ENCODE measurements around the gene RBM26. TPM values are rescaled to one million over a fixed set of nuclear protein-coding genes. Genes with fewer than 3 reads are reported as not detected.

Gene RBM26
- total RNA-seq, 1 experiment from 2014 or later: 24.4 TPM

- DNase-seq (ENCODE audit: low read depth): no peak
These were observed 67.7 kb downstream of the RBM26 start for GRCh38 chr13:79338343-79338742.

GRCh38 chr13:79336966-79337365 is 69.1 kb downstream of the RBM26 start:
- DNase-seq (ENCODE audit: low read depth): no peak

- no peak for DNase-seq (ENCODE audit: low read depth)
These were observed 77.5 kb downstream of the RBM26 start for GRCh38 chr13:79328510-79328909.

- no peak for DNase-seq (ENCODE audit: low read depth)
These were observed 85.6 kb downstream of the RBM26 start for GRCh38 chr13:79320433-79320832.

- no peak for DNase-seq (ENCODE audit: low read depth)
These were observed 87.4 kb downstream of the RBM26 start for GRCh38 chr13:79318664-79319063.

- DNase-seq (ENCODE audit: low read depth): no peak
These were observed 88.2 kb downstream of the RBM26 start for GRCh38 chr13:79317856-79318255.

- DNase-seq (ENCODE audit: low read depth): no peak
These were observed 91.4 kb downstream of the RBM26 start for GRCh38 chr13:79314652-79315051.

- DNase-seq (ENCODE audit: low read depth): no peak
These were observed 93.7 kb downstream of the RBM26 start for GRCh38 chr13:79312340-79312855.

- no peak for DNase-seq (ENCODE audit: low read depth)
These were observed 94.7 kb downstream of the RBM26 start for GRCh38 chr13:79311386-79311785.

- no peak for DNase-seq (ENCODE audit: low read depth)
These were observed 96.4 kb downstream of the RBM26 start for GRCh38 chr13:79309690-79310089.

- peak; percentile 38 for DNase-seq (ENCODE audit: low read depth)
These were observed 98.2 kb downstream of the RBM26 start for GRCh38 chr13:79307866-79308298.

GRCh38 chr13:79307433-79307861 is 98.6 kb downstream of the RBM26 start:
- peak; percentile 0 for DNase-seq (ENCODE audit: low read depth)

- no peak for DNase-seq (ENCODE audit: low read depth)
These were observed 99.4 kb downstream of the RBM26 start for GRCh38 chr13:79306650-79307049.

- no peak for DNase-seq (ENCODE audit: low read depth)
These were observed 108.9 kb downstream of the RBM26 start for GRCh38 chr13:79297128-79297527.

- peak; percentile 2 for DNase-seq (ENCODE audit: low read depth)
These were observed 109.9 kb downstream of the RBM26 start for GRCh38 chr13:79295906-79296706.

- no peak for DNase-seq (ENCODE audit: low read depth)
These were observed 115.3 kb downstream of the RBM26 start for GRCh38 chr13:79290595-79291244.

- DNase-seq (ENCODE audit: low read depth): no peak
These were observed 116.5 kb downstream of the RBM26 start for GRCh38 chr13:79289571-79289970.

GRCh38 chr13:79287939-79288795 is 117.9 kb downstream of the RBM26 start:
- DNase-seq (ENCODE audit: low read depth): no peak

- no peak for DNase-seq (ENCODE audit: low read depth)
These were observed 120.9 kb downstream of the RBM26 start for GRCh38 chr13:79285159-79285558.

GRCh38 chr13:79283742-79284141 is 122.3 kb downstream of the RBM26 start:
- no peak for DNase-seq (ENCODE audit: low read depth)

GRCh38 chr13:79282976-79283375 is 123.1 kb downstream of the RBM26 start:
- DNase-seq (ENCODE audit: low read depth): no peak

- DNase-seq (ENCODE audit: low read depth): no peak
These were observed 123.5 kb downstream of the RBM26 start for GRCh38 chr13:79282508-79282907.
